WTC11 (cell line): ENCODE results near the gene IGFALS. TPM values are rescaled to one million over a fixed set of nuclear protein-coding genes. Genes with fewer than 3 reads are reported as not detected.

Experiments
- ATAC-seq: fragments of 200-7000 bp; cut with Tn5 transposase; 2 replicates; pipeline ENCODE4 v1.10.0; 2021; ENCODE audit warnings: mild to moderate bottlenecking, moderate library complexity
- CTCF ChIA-PET: fragments of 300-600 bp; sonication (Branson Sonifier 250); formaldehyde crosslinking; loops from one replicate; lab custom pipeline; 2021; ENCODE audit warnings: antibody characterized with exemption; lab: Charles Lee
- POLR2A ChIA-PET: fragments of 350-600 bp; sonication (Branson Sonifier 250); formaldehyde crosslinking; loops from one replicate; lab custom pipeline; 2021; ENCODE audit warnings: antibody characterized with exemption; lab: Charles Lee
- DNase-seq: peaks from one replicate; pipeline ENCODE4 v3.0.0; 2021; ENCODE audit warnings: low spot score
- H3K27ac Mint-ChIP-seq: 2 replicates; pipeline ENCODE4 v1.8.0; 2021; ENCODE audit warnings: mixed read lengths
- H3K27me3 Mint-ChIP-seq: 2 replicates; pipeline ENCODE4 v1.8.0; 2021; ENCODE audit warnings: low read depth, mild to moderate bottlenecking, moderate library complexity, mixed read lengths
- H3K36me3 Mint-ChIP-seq: 2 replicates; pipeline ENCODE4 v1.8.0; 2021; ENCODE audit warnings: mixed read lengths
- H3K4me1 Mint-ChIP-seq: 2 replicates; pipeline ENCODE4 v1.8.0; 2022; ENCODE audit warnings: mixed read lengths
- H3K4me3 Mint-ChIP-seq: 2 replicates; pipeline ENCODE4 v1.8.0; 2021; ENCODE audit warnings: mild to moderate bottlenecking, moderate library complexity, mixed read lengths
- H3K9me3 Mint-ChIP-seq: 2 replicates; pipeline ENCODE4 v1.8.0; 2021; ENCODE audit warnings: mixed read lengths
- ATF3 ChIP-seq: sonication (generic); formaldehyde crosslinking; conservative IDR thresholded peaks from 2 replicates; pipeline ENCODE4 v1.8.1; 2022; ENCODE audit warnings: mild to moderate bottlenecking, missing genetic modification reagents
- CBFB ChIP-seq: sonication (generic); formaldehyde crosslinking; IDR thresholded peaks from 2 replicates; pipeline ENCODE4 v1.8.1; 2022; ENCODE audit warnings: mild to moderate bottlenecking, low read depth, missing genetic modification reagents
- CREM ChIP-seq: sonication (generic); formaldehyde crosslinking; IDR thresholded peaks from 2 replicates; pipeline ENCODE4 v1.8.1; 2022; ENCODE audit warnings: mild to moderate bottlenecking, missing genetic modification reagents, moderate library complexity
- FOXP4 ChIP-seq: sonication (generic); formaldehyde crosslinking; IDR thresholded peaks from 2 replicates; pipeline ENCODE4 v1.8.0; 2022; ENCODE audit warnings: mild to moderate bottlenecking, missing genetic modification reagents
- GABPB1 ChIP-seq: sonication (generic); formaldehyde crosslinking; IDR thresholded peaks from 2 replicates; pipeline ENCODE4 v1.8.1; 2023; ENCODE audit warnings: mild to moderate bottlenecking, missing genetic modification reagents
- HMGA2 ChIP-seq: fragments of 250-450 bp; sonication (Bioruptor Pico); IDR thresholded peaks from 2 replicates; pipeline ENCODE4 v1.4.0; 2021; ENCODE audit warnings: mild to moderate bottlenecking, moderate library complexity
- IRF2 ChIP-seq: sonication (generic); formaldehyde crosslinking; IDR thresholded peaks from 2 replicates; pipeline ENCODE4 v1.8.0; 2022; ENCODE audit warnings: low read depth, missing genetic modification reagents, borderline replicate concordance
- MXD4 ChIP-seq: fragments of 250-450 bp; sonication (Bioruptor Pico); IDR thresholded peaks from 2 replicates; pipeline ENCODE4 v1.8.0; 2021; ENCODE audit warnings: mild to moderate bottlenecking, moderate library complexity, borderline replicate concordance
- NFATC4 ChIP-seq: fragments of 250-450 bp; sonication (Bioruptor Pico); IDR thresholded peaks from 2 replicates; pipeline ENCODE4 v1.9.0; 2021; ENCODE audit warnings: mild to moderate bottlenecking
- NR1H2 ChIP-seq: sonication (generic); formaldehyde crosslinking; IDR thresholded peaks from 2 replicates; pipeline ENCODE4 v1.9.0; 2021; ENCODE audit warnings: mild to moderate bottlenecking, moderate library complexity, missing genetic modification reagents
- NR3C1 ChIP-seq: sonication (generic); formaldehyde crosslinking; conservative IDR thresholded peaks from 2 replicates; pipeline ENCODE4 v1.8.1; 2023; ENCODE audit warnings: low read depth, mild to moderate bottlenecking, missing genetic modification reagents
- PREB ChIP-seq: sonication (generic); formaldehyde crosslinking; IDR thresholded peaks from 2 replicates; pipeline ENCODE4 v1.8.1; 2022; ENCODE audit warnings: mild to moderate bottlenecking, missing genetic modification reagents, moderate library complexity, borderline replicate concordance
- PRRX2 ChIP-seq: fragments of 250-450 bp; sonication (Bioruptor Pico); IDR thresholded peaks from 2 replicates; pipeline ENCODE4 v1.8.0; 2021; ENCODE audit warnings: mild to moderate bottlenecking
- SMAD4 ChIP-seq: sonication (generic); formaldehyde crosslinking; IDR thresholded peaks from 2 replicates; pipeline ENCODE4 v1.8.0; 2022; ENCODE audit warnings: mild to moderate bottlenecking, missing genetic modification reagents
- SOX15 ChIP-seq: fragments of 250-450 bp; sonication (Bioruptor Pico); IDR thresholded peaks from 2 replicates; pipeline ENCODE4 v1.9.0; 2021; ENCODE audit warnings: mild to moderate bottlenecking
- TP53 ChIP-seq: sonication (generic); formaldehyde crosslinking; IDR thresholded peaks from 2 replicates; pipeline ENCODE4 v1.8.1; 2023; ENCODE audit warnings: mild to moderate bottlenecking, missing genetic modification reagents
- ZBTB21 ChIP-seq: sonication (generic); formaldehyde crosslinking; IDR thresholded peaks from 2 replicates; pipeline ENCODE4 v1.8.1; 2023; ENCODE audit warnings: mild to moderate bottlenecking, missing genetic modification reagents, borderline replicate concordance
- ZNF281 ChIP-seq: sonication (generic); formaldehyde crosslinking; IDR thresholded peaks from 2 replicates; pipeline ENCODE4 v1.8.0; 2023; ENCODE audit warnings: mild to moderate bottlenecking, missing genetic modification reagents
- ZNF396 ChIP-seq: fragments of 250-450 bp; sonication (Bioruptor Pico); IDR thresholded peaks from 2 replicates; pipeline ENCODE4 v1.8.0; 2021; ENCODE audit warnings: mild to moderate bottlenecking, moderate library complexity, borderline replicate concordance
- ZNF671 ChIP-seq: fragments of 250-450 bp; sonication (Bioruptor Pico); IDR thresholded peaks from 2 replicates; pipeline ENCODE4 v1.8.0; 2021; ENCODE audit warnings: mild to moderate bottlenecking
- total RNA-seq: library from RNA; stranded (reverse); gene quantifications from 3 replicates; pipeline ENCODE4 v1.2.3, GENCODE V29; 2021

Gene IGFALS
- total RNA-seq, 1 experiment from 2014 or later, result not detected

GRCh38 chr16:1775006-1775845 is 18.3 kb downstream of the IGFALS start:
- ChIA-PET CTCF (interaction anchor here (1.3 to 3.1 kb wide), 2 partner anchors 7 to 69 kb away, joined by 4 to 37 read pairs; partner anchors contain the start of genes MAPK8IP3, NUBP2 and SPSB3), POLR2A (no interaction called here)
- Mint-ChIP-seq H3K9me3 (no peaks in the 10 kb centered on the region), H3K36me3 (peaks cover 4% of the 10 kb centered on the region), H3K27me3 (no peaks in the 10 kb centered on the region; the same call in 1 of the 2 replicates), H3K27ac (no peak overlapping the region), H3K4me1 (peaks cover 2% of the 10 kb centered on the region), H3K4me3 (peak overlapping the region; percentile 30)
- TF ChIP-seq GABPB1 (CRISPR knock-in tag) (no peak), FOXP4 (CRISPR knock-in tag) (0 out of 2 replicates have a peak, but pooled peaks have one; percentile 20)
- ATAC-seq, result no peak
- DNase-seq, result no peak

GRCh38 chr16:1774448-1774780 is 19.1 kb downstream of the IGFALS start:
- CTCF ChIA-PET, result interaction anchor here (0.8 to 3.1 kb wide), 6 partner anchors 8 to 230 kb away, joined by 3 to 37 read pairs (median 4); partner anchors contain the start of genes MAPK8IP3, NUBP2 and SPSB3
- no peak for TF ChIP-seq CBFB (CRISPR knock-in tag)
- no peak for TF ChIP-seq PRRX2 (CRISPR knock-in tag)
- TF ChIP-seq NFATC4 (CRISPR knock-in tag), result no peak
- TF ChIP-seq PREB (CRISPR knock-in tag), result no peak
- no peak for TF ChIP-seq ZNF281 (CRISPR knock-in tag)
- TF ChIP-seq SOX15 (CRISPR knock-in tag), result no peak
- no peak for TF ChIP-seq MXD4 (CRISPR knock-in tag)
- TF ChIP-seq CREM (CRISPR knock-in tag), result no peak
- TF ChIP-seq IRF2, result no peak
- no peak for TF ChIP-seq NR1H2 (CRISPR knock-in tag)
- TF ChIP-seq, all 79 proteins: peak for 0
- H3K27ac Mint-ChIP-seq, result no peak overlapping the region
- H3K36me3 Mint-ChIP-seq, result peaks cover 4% of the 10 kb centered on the region
- H3K9me3 Mint-ChIP-seq, result no peaks in the 10 kb centered on the region
- DNase-seq (no peak), ATAC-seq (no peak)
- POLR2A ChIA-PET, result interaction anchor here (0.9 to 1.0 kb wide), 3 partner anchors 8 to 94 kb away, joined by 3 to 7 read pairs (median 4); partner anchors contain the start of genes NUBP2 and SPSB3
- peak overlapping the region; percentile 99 for H3K4me3 Mint-ChIP-seq
- peaks cover 4% of the 10 kb centered on the region for H3K4me1 Mint-ChIP-seq
- no peaks in the 10 kb centered on the region; the same call in 1 of the 2 replicates for H3K27me3 Mint-ChIP-seq

GRCh38 chr16:1773703-1774447 is 19.6 kb downstream of the IGFALS start:
- ATAC-seq, result peak; percentile 2
- POLR2A ChIA-PET, result interaction anchor here (0.9 to 1.0 kb wide), 4 partner anchors 9 to 207 kb away, joined by 3 to 7 read pairs (median 4); partner anchors contain the start of genes NOXO1, NUBP2 and SPSB3
- H3K36me3 Mint-ChIP-seq, result peaks cover 4% of the 10 kb centered on the region

More at GRCh38 chr16:1773703-1774447, 19.6 kb downstream of the IGFALS start:
- Mint-ChIP-seq H3K9me3 (no peaks in the 10 kb centered on the region), H3K27ac (peak overlapping the region; percentile 23; the same call in 1 of the 2 replicates), H3K4me1 (peaks cover 4% of the 10 kb centered on the region), H3K27me3 (no peaks in the 10 kb centered on the region; the same call in 1 of the 2 replicates), H3K4me3 (peak overlapping the region; percentile 99)
- CTCF ChIA-PET, result interaction anchor here (0.8 to 3.1 kb wide), 6 partner anchors 8 to 230 kb away, joined by 3 to 37 read pairs (median 4); partner anchors contain the start of genes MAPK8IP3, NUBP2 and SPSB3
- no peak for DNase-seq
- TF ChIP-seq CREM (CRISPR knock-in tag) (no peak), TP53 (CRISPR knock-in tag) (no peak), ZBTB21 (CRISPR knock-in tag) (peak; percentile 76; the same call in 1 of the 2 replicates), ZNF671 (CRISPR knock-in tag) (no peak), HMGA2 (CRISPR knock-in tag) (no peak), ZNF396 (CRISPR knock-in tag) (no peak), NR3C1 (no peak), SMAD4 (no peak), ATF3 (CRISPR knock-in tag) (no peak)
